A673 (cell line): ENCODE results near the gene RASGRF1. TPM values are rescaled to one million over a fixed set of nuclear protein-coding genes. Genes with fewer than 3 reads are reported as not detected.

Source experiments
- BruUV-seq: library from RNA; stranded (reverse); fragments of 400-500 nt; replicated peaks from 2 replicates; lab custom pipeline; 2021; lab: Mats Ljungman, UMichigan
- CTCF ChIA-PET: fragments of 300-600 bp; sonication (Branson Sonifier 250); formaldehyde crosslinking; loops from one replicate; lab custom pipeline; 2022; ENCODE audit warnings: antibody characterized with exemption; lab: Charles Lee
- POLR2A ChIA-PET: fragments of 300-600 bp; sonication (Branson Sonifier 250); formaldehyde crosslinking; loops from one replicate; lab custom pipeline; 2022; ENCODE audit warnings: antibody characterized with exemption; ENCODE audit not compliant: low non-redundant PET; lab: Charles Lee
- DNase-seq: peaks from one replicate; pipeline ENCODE4 v3.0.0-alpha.2; 2015; ENCODE audit warnings: low spot score
- H3K27ac ChIP-seq: fragments of 200-600 bp; sonication (generic); 2 replicates; pipeline ENCODE4 v1.5.1; 2016; ENCODE audit warnings: mixed run types, low read depth, mild to moderate bottlenecking, mixed read lengths, antibody characterized with exemption, low read length; ENCODE audit not compliant: poor library complexity, severe bottlenecking
- H3K27me3 ChIP-seq: fragments of 200-600 bp; sonication (generic); replicated peaks from 2 replicates; pipeline ENCODE4 v1.6.1; 2017; ENCODE audit warnings: mixed run types, low read depth, mild to moderate bottlenecking, mixed read lengths, antibody characterized with exemption, low read length; ENCODE audit not compliant: insufficient read depth, poor library complexity
- H3K36me3 ChIP-seq: fragments of 200-600 bp; sonication (generic); 2 replicates; pipeline ENCODE4 v1.6.1; 2016; ENCODE audit warnings: mixed run types, mild to moderate bottlenecking, mixed read lengths, antibody characterized with exemption, low read length; ENCODE audit not compliant: insufficient read depth, poor library complexity, severe bottlenecking
- H3K4me1 ChIP-seq: fragments of 200-600 bp; sonication (generic); 2 replicates; pipeline ENCODE4 v1.6.1; 2017; ENCODE audit warnings: mixed run types, mild to moderate bottlenecking, mixed read lengths, antibody characterized with exemption, low read length; ENCODE audit not compliant: insufficient read depth, poor library complexity, severe bottlenecking
- H3K4me3 ChIP-seq: fragments of 200-600 bp; sonication (generic); 2 replicates; pipeline ENCODE4 v1.5.1; 2016; ENCODE audit warnings: low read depth, mixed run types, mild to moderate bottlenecking, mixed read lengths, low read length; ENCODE audit not compliant: poor library complexity, severe bottlenecking
- H3K9me3 ChIP-seq: fragments of 200-600 bp; sonication (generic); 2 replicates; pipeline ENCODE4 v1.6.1; 2016; ENCODE audit warnings: mixed run types, low read depth, mild to moderate bottlenecking, mixed read lengths, antibody characterized with exemption, low read length; ENCODE audit not compliant: poor library complexity, severe bottlenecking
- CTCF ChIP-seq: fragments of 300-800, 200-600 bp; sonication (generic); conservative IDR thresholded peaks from 2 replicates; pipeline ENCODE4 v1.5.1; 2017; ENCODE audit warnings: low read depth, mild to moderate bottlenecking, antibody characterized with exemption, low read length, moderate library complexity, mixed read lengths
- EZH2 ChIP-seq: fragments of 200-600 bp; sonication (generic); IDR thresholded peaks from 2 replicates; pipeline ENCODE4 v1.6.1; 2017; ENCODE audit warnings: borderline replicate concordance, low read depth, mild to moderate bottlenecking, mixed read lengths, antibody characterized with exemption, low read length; ENCODE audit not compliant: poor library complexity, severe bottlenecking
- intact Hi-C: fragments of 100-400 bp; cut with micrococcal nuclease; formaldehyde crosslinking; loops from one replicate; pipeline ENCODE4 v1.10.0; 2022; ENCODE audit not compliant: unreplicated experiment
- total RNA-seq: library from RNA; stranded (reverse); gene quantifications from 2 replicates; pipeline ENCODE4 v1.2.3, GENCODE V29; 2021

The RASGRF1 gene
- total RNA-seq, 1 experiment from 2014 or later = 0.73 TPM

GRCh38 chr15:79121571-79121970 lies 31.0 kb upstream of the RASGRF1 start:
- no peaks in the 10 kb centered on the region for H3K9me3 ChIP-seq
- no peaks in the 10 kb centered on the region for H3K4me1 ChIP-seq
- no peak overlapping the region for H3K4me3 ChIP-seq
- no peak for TF ChIP-seq CTCF
- no peak for TF ChIP-seq EZH2
- intact Hi-C loops = no loop called here
- POLR2A ChIA-PET = no interaction called here
- H3K36me3 ChIP-seq = no peaks in the 10 kb centered on the region
- H3K27me3 ChIP-seq = no peaks in the 10 kb centered on the region
- H3K27ac ChIP-seq = no peak overlapping the region
- CTCF ChIA-PET = no interaction called here
- DNase-seq = no peak
- no TSS peak for BruUV-seq

- no peak for DNase-seq
- intact Hi-C loops = no loop called here
- BruUV-seq = no TSS peak
- ChIA-PET POLR2A (no interaction called here), CTCF (no interaction called here)
- no peaks in the 10 kb centered on the region for H3K4me1 ChIP-seq
- TF ChIP-seq CTCF (no peak), EZH2 (no peak)
- no peaks in the 10 kb centered on the region for H3K36me3 ChIP-seq
- H3K27me3 ChIP-seq = peaks cover 7% of the 10 kb centered on the region
- H3K9me3 ChIP-seq = no peaks in the 10 kb centered on the region
- H3K27ac ChIP-seq = no peak overlapping the region
- H3K4me3 ChIP-seq = no peak overlapping the region
These were observed 27.0 kb upstream of the RASGRF1 start for GRCh38 chr15:79117442-79118204.

- DNase-seq = no peak
- CTCF ChIA-PET = no interaction called here
- intact Hi-C loops = no loop called here
- TF ChIP-seq EZH2 (no peak), CTCF (no peak)
- no peaks in the 10 kb centered on the region for H3K9me3 ChIP-seq
- no peaks in the 10 kb centered on the region for H3K36me3 ChIP-seq
- no peak overlapping the region for H3K27ac ChIP-seq
- no peak overlapping the region for H3K4me3 ChIP-seq
- no peaks in the 10 kb centered on the region for H3K4me1 ChIP-seq
- BruUV-seq = no TSS peak
- peaks cover 7% of the 10 kb centered on the region for H3K27me3 ChIP-seq
- POLR2A ChIA-PET = no interaction called here
These were observed 26.2 kb upstream of the RASGRF1 start for GRCh38 chr15:79116771-79117170.
